Activated CD8-positive, alpha-beta T cell treated with anti-CD3 and anti-CD28 coated beads for 36 hours (primary cell): ENCODE data around the gene GSC. TPM values are rescaled to one million over a fixed set of nuclear protein-coding genes. Genes with fewer than 3 reads are reported as not detected.

ENCODE experiments used
- ATAC-seq: fragments of 200-7000 bp; cut with Tn5 transposase; one replicate; pipeline ENCODE4 v1.10.0; 2021; ENCODE audit warnings: mild to moderate bottlenecking, moderate library complexity
- CTCF ChIA-PET: fragments of 350-600 bp; sonication (Branson Sonifier 250); formaldehyde crosslinking; loops from one replicate; lab custom pipeline; 2021; ENCODE audit warnings: antibody characterized with exemption; lab: Charles Lee
- POLR2A ChIA-PET: fragments of 350-600 bp; sonication (Branson Sonifier 250); formaldehyde crosslinking; loops from one replicate; lab custom pipeline; 2021; ENCODE audit warnings: antibody characterized with exemption; lab: Charles Lee
- DNase-seq: peaks from one replicate; pipeline ENCODE4 v3.0.0-alpha.2; 2020
- H3K27ac Mint-ChIP-seq: one replicate; pipeline ENCODE4 v1.8.0; 2021; ENCODE audit warnings: mild to moderate bottlenecking, mixed read lengths
- H3K27me3 Mint-ChIP-seq: one replicate; pipeline ENCODE4 v1.8.0; 2021; ENCODE audit warnings: mixed read lengths
- H3K36me3 Mint-ChIP-seq: one replicate; pipeline ENCODE4 v1.8.0; 2021; ENCODE audit warnings: low read depth, mixed read lengths
- H3K4me1 Mint-ChIP-seq: one replicate; pipeline ENCODE4 v1.8.0; 2021; ENCODE audit warnings: low read depth, mixed read lengths
- H3K4me3 Mint-ChIP-seq: one replicate; pipeline ENCODE4 v1.8.0; 2021; ENCODE audit warnings: mild to moderate bottlenecking, moderate library complexity, mixed read lengths
- H3K9me3 Mint-ChIP-seq: one replicate; pipeline ENCODE4 v1.8.0; 2021; ENCODE audit warnings: mixed read lengths
- CTCF ChIP-seq: fragments of 200-600 bp; IDR thresholded peaks from one replicate; pipeline ENCODE4 v1.8.0; 2022; ENCODE audit warnings: antibody characterized with exemption, mild to moderate bottlenecking
- intact Hi-C: fragments of 100-400 bp; cut with micrococcal nuclease; formaldehyde crosslinking; loops from one replicate; pipeline ENCODE4 v1.10.0; 2022
- total RNA-seq, 2 experiments: library from RNA; stranded (reverse); gene quantifications; one replicate each; pipeline ENCODE4 v1.2.3, GENCODE V29; 2021

Gene GSC
- total RNA-seq, 2 experiments from 2014 or later = not detected

- CTCF ChIA-PET = interaction anchor here (1.2 kb wide), 1 partner anchor 82 kb away, joined by 3 read pairs; no protein-coding TSS in a partner anchor
- POLR2A ChIA-PET = no interaction called here
- intact Hi-C loops = no loop called here
- H3K27ac Mint-ChIP-seq = no peak overlapping the region
- peaks cover 88% of the 10 kb centered on the region for H3K27me3 Mint-ChIP-seq
- H3K4me3 Mint-ChIP-seq = no peak overlapping the region
- H3K9me3 Mint-ChIP-seq = no peaks in the 10 kb centered on the region
- ATAC-seq (no peak), DNase-seq (no peak)
- H3K4me1 Mint-ChIP-seq = peaks cover 18% of the 10 kb centered on the region
- no peak for TF ChIP-seq CTCF
- no peaks in the 10 kb centered on the region for H3K36me3 Mint-ChIP-seq
Measured at GRCh38 chr14:94772548-94772947, 2.6 kb upstream of the GSC start.

- no peak for ATAC-seq
- H3K27ac Mint-ChIP-seq = no peak overlapping the region
Measured at GRCh38 chr14:94771906-94772490, 2.1 kb upstream of the GSC start.

GRCh38 chr14:94771158-94771905 lies 1.4 kb upstream of the GSC start:
- CTCF ChIA-PET = no interaction called here
- no peak for TF ChIP-seq CTCF
- Mint-ChIP-seq H3K9me3 (no peaks in the 10 kb centered on the region), H3K27ac (no peak overlapping the region), H3K4me1 (peaks cover 18% of the 10 kb centered on the region), H3K4me3 (no peak overlapping the region), H3K27me3 (peaks cover 87% of the 10 kb centered on the region), H3K36me3 (no peaks in the 10 kb centered on the region)
- ATAC-seq = no peak
- POLR2A ChIA-PET = no interaction called here
- no peak for DNase-seq
- intact Hi-C loops = no loop called here

More at GRCh38 chr14:94771906-94772490, 2.1 kb upstream of the GSC start:
- H3K4me3 Mint-ChIP-seq = no peak overlapping the region
- H3K9me3 Mint-ChIP-seq = no peaks in the 10 kb centered on the region
- no peak for DNase-seq
- ChIA-PET POLR2A (no interaction called here), CTCF (no interaction called here)
- peaks cover 88% of the 10 kb centered on the region for H3K27me3 Mint-ChIP-seq
- no peaks in the 10 kb centered on the region for H3K36me3 Mint-ChIP-seq
- H3K4me1 Mint-ChIP-seq = peaks cover 18% of the 10 kb centered on the region
- intact Hi-C loops = no loop called here
- no peak for TF ChIP-seq CTCF

- CTCF ChIA-PET = no interaction called here
- intact Hi-C loops = no loop called here
- Mint-ChIP-seq H3K27ac (no peak overlapping the region), H3K9me3 (no peaks in the 10 kb centered on the region), H3K36me3 (no peaks in the 10 kb centered on the region), H3K27me3 (peaks cover 86% of the 10 kb centered on the region), H3K4me3 (peak overlapping the region; percentile 18), H3K4me1 (peaks cover 18% of the 10 kb centered on the region)
- ATAC-seq (no peak), DNase-seq (no peak)
- TF ChIP-seq CTCF = no peak
- POLR2A ChIA-PET = no interaction called here
Measured at GRCh38 chr14:94770815-94771157, 873 bp upstream of the GSC start.

- Mint-ChIP-seq H3K27ac (no peak overlapping the region), H3K4me1 (peaks cover 14% of the 10 kb centered on the region), H3K36me3 (no peaks in the 10 kb centered on the region), H3K27me3 (peaks cover 86% of the 10 kb centered on the region), H3K9me3 (no peaks in the 10 kb centered on the region), H3K4me3 (peak overlapping the region; percentile 19)
- ChIA-PET CTCF (no interaction called here), POLR2A (no interaction called here)
- no peak for DNase-seq
- no peak for ATAC-seq
- TF ChIP-seq CTCF = no peak
- intact Hi-C loops = no loop called here
Measured at GRCh38 chr14:94770251-94770749, 387 bp upstream of the GSC start.
